H1 (cell line): ENCODE data around the gene SLC1A7. TPM values are rescaled to one million over a fixed set of nuclear protein-coding genes. Genes with fewer than 3 reads are reported as not detected.

Experiments used
- CTCF ChIA-PET: fragments of 300-600 bp; sonication (Branson Sonifier 250); formaldehyde crosslinking; loops from one replicate; lab custom pipeline; 2021; ENCODE audit not compliant: partially characterized antibody; lab: Charles Lee
- POLR2A ChIA-PET: fragments of 300-600 bp; sonication (Branson Sonifier 250); formaldehyde crosslinking; loops from one replicate; lab custom pipeline; 2021; ENCODE audit warnings: inconsistent platforms; ENCODE audit not compliant: partially characterized antibody; lab: Charles Lee
- DNase-seq, 2 experiments: peaks; one replicate each; pipeline versions ENCODE4 v3.0.0 to v3.0.0-alpha.2; 2010 to 2022; ENCODE audit warnings: low spot score in 2 of 2, low read depth in 1 of 2, mixed read lengths in 1 of 2
- FAIRE-seq: peaks from 2 replicates; lab custom pipeline; 2011; peaks lifted over from hg19 to GRCh38; lab: Jason Lieb, UNC
- H2AFZ ChIP-seq: 2 replicates; pipeline ENCODE4 v1.8.1; 2012; ENCODE audit warnings: low read length, inconsistent platforms
- H2AK5ac ChIP-seq: 2 replicates; pipeline ENCODE4 v1.6.1; 2013; ENCODE audit warnings: low read depth, low read length
- H2BK120ac ChIP-seq: replicated peaks from 2 replicates; pipeline ENCODE3; 2013; ENCODE audit warnings: low read depth, low read length, inconsistent platforms
- H2BK12ac ChIP-seq: 2 replicates; pipeline ENCODE4 v1.6.1; 2013; ENCODE audit warnings: low read depth, low read length
- H2BK15ac ChIP-seq: 2 replicates; pipeline ENCODE4 v1.6.1; 2013; ENCODE audit warnings: low read length
- H2BK20ac ChIP-seq: 2 replicates; pipeline ENCODE4 v1.6.1; 2013; ENCODE audit warnings: low read length
- H2BK5ac ChIP-seq: 2 replicates; pipeline ENCODE4 v1.6.1; 2013; ENCODE audit warnings: low read depth, low read length
- H3K14ac ChIP-seq: 2 replicates; pipeline ENCODE4 v1.6.1; 2013; ENCODE audit warnings: inconsistent platforms; ENCODE audit not compliant: insufficient read length
- H3K18ac ChIP-seq: 2 replicates; pipeline ENCODE4 v1.6.1; 2013; ENCODE audit warnings: low read length; ENCODE audit errors: extremely low read depth
- H3K23ac ChIP-seq: 2 replicates; pipeline ENCODE4 v1.6.1; 2013; ENCODE audit warnings: inconsistent platforms; ENCODE audit not compliant: insufficient read length
- H3K23me2 ChIP-seq: 2 replicates; pipeline ENCODE4 v1.6.1; 2013; ENCODE audit warnings: low read depth, low read length
- H3K27ac ChIP-seq: 2 replicates; pipeline ENCODE4 v1.6.1; 2011; ENCODE audit warnings: low read depth, low read length, inconsistent platforms
- H3K27me3 ChIP-seq, 4 experiments: replicated peaks in 1 of 4; 1 replicate in 1 of 4; 2 replicates in 3 of 4; pipeline versions ENCODE4 v1.6.1 to v1.8.1; 2011 to 2013; ENCODE audit warnings: low read length in 3 of 4, mild to moderate bottlenecking in 3 of 4, inconsistent platforms in 2 of 4, mixed read lengths in 2 of 4, moderate library complexity in 1 of 4; ENCODE audit not compliant: control insufficient read depth in 3 of 4, insufficient read depth in 3 of 4; ENCODE audit errors: extremely low read depth in 1 of 4
- H3K36me3 ChIP-seq, 4 experiments: 2 replicates each; pipeline versions ENCODE4 v1.6.1 to v1.8.1; 2011 to 2013; ENCODE audit warnings: mild to moderate bottlenecking in 4 of 4, low read length in 3 of 4, moderate library complexity in 2 of 4, control low read depth in 1 of 4, inconsistent platforms in 1 of 4; ENCODE audit not compliant: insufficient read depth in 4 of 4, control insufficient read depth in 2 of 4
- H3K4ac ChIP-seq: replicated peaks from 2 replicates; pipeline ENCODE3; 2013; ENCODE audit warnings: low read length, low read depth, mixed read lengths, inconsistent platforms; ENCODE audit not compliant: insufficient read length
- H3K4me1 ChIP-seq, 4 experiments: replicated peaks in 1 of 4; 1 replicate in 1 of 4; 2 replicates in 3 of 4; pipeline versions ENCODE4 v1.6.1 to v1.8.1; 2011 to 2013; ENCODE audit warnings: low read length in 3 of 4, inconsistent platforms in 2 of 4, mixed read lengths in 1 of 4; ENCODE audit not compliant: insufficient read depth in 4 of 4, control insufficient read depth in 3 of 4
- H3K4me2 ChIP-seq, 2 experiments: 2 replicates each; pipeline versions ENCODE4 v1.6.1 to v1.8.1; 2011 to 2013; ENCODE audit warnings: low read depth in 2 of 2, low read length in 2 of 2, control low read depth in 1 of 2, inconsistent platforms in 1 of 2, mild to moderate bottlenecking in 1 of 2; ENCODE audit not compliant: insufficient read depth in 1 of 2
- H3K4me3 ChIP-seq, 4 experiments: fragments of 200-600, 300-600 bp in 1 of 4; sonication (generic), shearing (Covaris generic), sonication (Bioruptor Twin) in 1 of 4; 2 replicates each; pipeline versions ENCODE4 v1.5.1 to v1.8.1; 2011 to 2016; ENCODE audit warnings: low read length in 4 of 4, low read depth in 3 of 4, control low read depth in 2 of 4, inconsistent platforms in 2 of 4, mild to moderate bottlenecking in 2 of 4, mixed read lengths in 1 of 4, moderate library complexity in 1 of 4; ENCODE audit not compliant: insufficient read depth in 2 of 4; ENCODE audit errors: extremely low read depth in 1 of 4
- H3K56ac ChIP-seq: replicated peaks from 2 replicates; pipeline ENCODE3; 2013; ENCODE audit warnings: low read depth, mild to moderate bottlenecking, mixed read lengths, low read length, inconsistent platforms; ENCODE audit not compliant: insufficient read length
- H3K79me1 ChIP-seq: 2 replicates; pipeline ENCODE4 v1.6.1; 2013; ENCODE audit warnings: low read depth, low read length, control low read depth
- H3K79me2 ChIP-seq, 2 experiments: 2 replicates each; pipeline versions ENCODE4 v1.6.1 to v1.8.1; 2012 to 2013; ENCODE audit warnings: low read length in 2 of 2, mild to moderate bottlenecking in 2 of 2, inconsistent platforms in 1 of 2; ENCODE audit not compliant: insufficient read depth in 2 of 2, control insufficient read depth in 1 of 2
- H3K9ac ChIP-seq, 4 experiments: replicated peaks in 1 of 4; 1 replicate in 1 of 4; 2 replicates in 3 of 4; pipeline versions ENCODE4 v1.6.1 to v1.8.1; 2011 to 2013; ENCODE audit warnings: low read depth in 3 of 4, low read length in 3 of 4, control low read depth in 2 of 4, mild to moderate bottlenecking in 2 of 4, moderate library complexity in 2 of 4, inconsistent platforms in 1 of 4; ENCODE audit errors: extremely low read depth in 1 of 4
- H3K9me3 ChIP-seq, 2 experiments: 2 replicates each; pipeline versions ENCODE4 v1.6.1 to v1.8.1; 2012 to 2013; ENCODE audit warnings: mild to moderate bottlenecking in 2 of 2, moderate library complexity in 2 of 2, control low read depth in 1 of 2, inconsistent platforms in 1 of 2, low read depth in 1 of 2, low read length in 1 of 2, mixed read lengths in 1 of 2; ENCODE audit not compliant: insufficient read depth in 2 of 2
- H4K20me1 ChIP-seq, 2 experiments: replicated peaks in 1 of 2; 2 replicates each; pipeline versions ENCODE3 to v1.8.1; 2011 to 2013; ENCODE audit warnings: inconsistent platforms in 2 of 2, low read length in 2 of 2, mild to moderate bottlenecking in 1 of 2; ENCODE audit not compliant: insufficient read depth in 2 of 2, control insufficient read depth in 1 of 2
- H4K5ac ChIP-seq: 2 replicates; pipeline ENCODE4 v1.6.1; 2013; ENCODE audit warnings: low read length, low read depth, mixed read lengths, inconsistent platforms; ENCODE audit not compliant: insufficient read length
- H4K8ac ChIP-seq: 2 replicates; pipeline ENCODE4 v1.8.0; 2013; ENCODE audit warnings: mild to moderate bottlenecking, moderate library complexity, low read length, inconsistent platforms; ENCODE audit not compliant: insufficient read depth; ENCODE audit errors: extremely low read depth
- H4K91ac ChIP-seq: replicated peaks from 2 replicates; pipeline ENCODE3; 2013; ENCODE audit warnings: low read length, mixed read lengths, inconsistent platforms; ENCODE audit not compliant: insufficient read length
- ASH2L ChIP-seq: fragments of 200-600, 300-600 bp; sonication (generic); IDR thresholded peaks from one replicate; pipeline ENCODE4 v1.7.1; 2017; ENCODE audit warnings: low read length
- ATF2 ChIP-seq: IDR thresholded peaks from 2 replicates; pipeline ENCODE4 v1.6.1; 2012; ENCODE audit warnings: low read length, inconsistent platforms
- EGR1 ChIP-seq: IDR thresholded peaks from 2 replicates; pipeline ENCODE4 v1.6.1; 2011; ENCODE audit warnings: low read depth, low read length, borderline replicate concordance
- JUND ChIP-seq: IDR thresholded peaks from 2 replicates; pipeline ENCODE4 v1.6.1; 2011; ENCODE audit warnings: mild to moderate bottlenecking, improper control_type of control experiment, low read length
- KDM4A ChIP-seq: IDR thresholded peaks from one replicate; pipeline ENCODE4 v1.7.1; 2012; ENCODE audit warnings: low read depth, mild to moderate bottlenecking, moderate library complexity, low read length, inconsistent platforms; ENCODE audit not compliant: severe bottlenecking
- NANOG ChIP-seq: IDR thresholded peaks from 2 replicates; pipeline ENCODE4 v1.6.1; 2011; ENCODE audit warnings: low read length, low read depth, mild to moderate bottlenecking, inconsistent platforms; ENCODE audit not compliant: insufficient read depth, poor library complexity, severe bottlenecking
- POLR2A ChIP-seq, 2 experiments: IDR thresholded peaks; 1 replicate in 1 of 2; 2 replicates in 1 of 2; pipeline ENCODE4 v1.6.1; 2011; ENCODE audit warnings: low read depth in 2 of 2, low read length in 2 of 2, mild to moderate bottlenecking in 2 of 2; ENCODE audit errors: control extremely low read depth in 1 of 2
- SAP30 ChIP-seq: fragments of 300-600 bp; sonication (generic); IDR thresholded peaks from 2 replicates; pipeline ENCODE4 v1.7.1; 2012; ENCODE audit warnings: low read length, moderate library complexity, mild to moderate bottlenecking, inconsistent platforms; ENCODE audit not compliant: insufficient read depth, insufficient replicate concordance
- SIRT6 ChIP-seq: IDR thresholded peaks from one replicate; pipeline ENCODE4 v1.7.1; 2012; ENCODE audit warnings: low read length, inconsistent platforms
- SRF ChIP-seq: IDR thresholded peaks from 2 replicates; pipeline ENCODE4 v1.6.1; 2011; ENCODE audit warnings: mild to moderate bottlenecking, low read depth, low read length, moderate library complexity
- USF2 ChIP-seq: IDR thresholded peaks from 2 replicates; pipeline ENCODE4 v1.6.1; 2011; ENCODE audit warnings: low read length, improper control_type of control experiment
- WGBS, 2 experiments: shearing (Covaris generic) in 1 of 2; methylation state at CpG; one replicate each; pipeline versions ENCODE4 v1.1.6 to v1.1.7; 2013 to 2015; ENCODE audit warnings: low lambda C conversion rate in 2 of 2, mixed read lengths in 2 of 2, inconsistent platforms in 1 of 2, low coverage in 1 of 2, missing lambda C conversion rate in 1 of 2; ENCODE audit not compliant: insufficient replicate concordance in 2 of 2, insufficient coverage in 1 of 2, insufficient read length in 1 of 2; ENCODE audit errors: extremely low coverage in 1 of 2, missing lambda C conversion rate in 1 of 2; 5-methylcytosine and 5-hydroxymethylcytosine counted together
- polyA plus RNA-seq, 7 experiments: library from polyadenylated mRNA; depleted of rRNA in 3 of 7; stranded (reverse) in 5 of 7; unstranded in 2 of 7; fragments of >200 nt in 5 of 7; fragments of 200-250 nt in 2 of 7; gene quantifications; 1 replicate in 5 of 7; 2 replicates in 1 of 7; 4 replicates in 1 of 7; pipeline versions ENCODE4 v1.2.1 to v1.2.3, GENCODE V29; 2011 to 2013; ENCODE audit warnings: missing spikeins in 2 of 7, mixed read lengths in 2 of 7
- total RNA-seq: library from RNA; stranded (reverse); fragmentation: NEBNext Ultra II Directional; extraction: Animal tissue kit (Norgen Biotek cat#: 25700); gene quantifications from 2 replicates; pipeline ENCODE4 v1.2.1, GENCODE V29; 2021

Gene SLC1A7
- total and polyA plus RNA-seq, 2 of the 8 experiments (the other 6 are each of a cell fraction or from before 2014, with no cell fraction given): not detected

- Histone ChIP-seq H3K56ac (no peak overlapping the region), H3K23ac (no peak overlapping the region), H3K4me2 (no peak overlapping the region), H3K4ac (no peak overlapping the region), H2AK5ac (0 out of 2 replicates have a peak overlapping the region, but pooled peaks have one; percentile 39), H3K79me2 (no peaks in the 10 kb centered on the region), H2BK15ac (no peak overlapping the region), H2AFZ (no peak overlapping the region), H4K8ac (no peak overlapping the region), H3K14ac (no peak overlapping the region), H4K20me1 (no peaks in the 10 kb centered on the region), H3K27me3 (no peaks in the 10 kb centered on the region), H3K23me2 (no peaks in the 10 kb centered on the region), H2BK5ac (no peak overlapping the region), H3K4me3 (no peak overlapping the region), H3K27ac (no peak overlapping the region), H3K9ac (no peak overlapping the region), H3K18ac (no peak overlapping the region), H4K91ac (no peak overlapping the region), H3K9me3 (no peaks in the 10 kb centered on the region), H2BK12ac (no peak overlapping the region), H3K36me3 (no peaks in the 10 kb centered on the region), H2BK120ac (no peak overlapping the region), H3K79me1 (no peaks in the 10 kb centered on the region), H2BK20ac (no peak overlapping the region), H4K5ac (no peak overlapping the region), H3K4me1 (peaks cover 0 to 8% (median 3%) of the 10 kb centered on the region in 4 experiments; a peak in 3 of 7 replicates)
- DNase-seq (no peak), FAIRE-seq (no peak)
- POLR2A ChIA-PET: interaction anchor here (0.6 kb wide), 1 partner anchor 643 kb away, joined by 5 read pairs; no protein-coding TSS in a partner anchor
- 52% methylated on average over 2 of the region's 2 CpGs; no CpG with 5 or more reads in 1 of the 2 experiments for WGBS, 2 experiments
- CTCF ChIA-PET: interaction anchor here (1.0 to 2.7 kb wide), 3 partner anchors 21 to 86 kb away, joined by 3 to 6 read pairs (median 4); no protein-coding TSS in a partner anchor
- TF ChIP-seq EGR1 (no peak), SAP30 (no peak), JUND (no peak), SIRT6 (no peak), NANOG (no peak), POLR2A (IDR thresholded peaks at IDR 0.05; ENCODE audit: control extremely low read depth in 1 of 2, low read depth in 2 of 2, low read length in 2 of 2) (no peak), ATF2 (no peak), KDM4A (no peak), SRF (no peak), ASH2L (no peak), USF2 (no peak)
Observed at GRCh38 chr1:53160924-53161378, 18.5 kb upstream of the SLC1A7 start.
